Measurements from ENCODE around the gene FAM177A1. TPM values are rescaled to one million over a fixed set of nuclear protein-coding genes. Genes with fewer than 3 reads are reported as not detected.
A peak's percentile ranks its signal among the peaks of the same experiment; 100 is the strongest.

FAM177A1 gene
- total and polyA plus RNA-seq, 2 of the 13 experiments (the other 11 are each of a cell fraction or from before 2014, with no cell fraction given): 72.9 to 119 TPM

- TF ChIP-seq, protein P1, sequence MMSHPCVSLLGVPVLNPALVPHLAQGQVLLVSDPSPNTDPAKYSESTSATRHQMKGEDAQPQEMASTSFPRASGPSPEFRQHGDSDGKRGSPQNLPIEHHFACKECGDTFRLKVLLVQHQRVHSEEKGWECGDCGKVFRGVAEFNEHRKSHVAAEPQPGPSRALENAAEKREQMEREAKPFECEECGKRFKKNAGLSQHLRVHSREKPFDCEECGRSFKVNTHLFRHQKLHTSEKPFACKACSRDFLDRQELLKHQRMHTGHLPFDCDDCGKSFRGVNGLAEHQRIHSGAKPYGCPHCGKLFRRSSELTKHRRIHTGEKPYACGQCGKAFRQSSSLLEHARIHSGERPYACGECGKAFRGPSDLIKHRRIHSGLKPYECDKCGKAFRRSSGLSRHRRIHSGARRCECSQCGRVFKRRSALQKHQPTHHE (CRISPR knock-in tag; IDR thresholded peaks at IDR 0.05; ENCODE audit: borderline replicate concordance): no peak
- TF ChIP-seq ZNF816 (CRISPR knock-in tag; IDR thresholded peaks at IDR 0.05; ENCODE audit: borderline replicate concordance) (no peak; the same call in 1 of the 2 replicates), SALL1 (CRISPR knock-in tag; IDR thresholded peaks at IDR 0.05) (no peak), ZNF34 (CRISPR knock-in tag; IDR thresholded peaks at IDR 0.05; ENCODE audit: borderline replicate concordance) (no peak), ZNF709 (CRISPR knock-in tag; IDR thresholded peaks at IDR 0.05) (0 out of 2 replicates have a peak, but pooled peaks have one; percentile 37), IRX3 (CRISPR knock-in tag; IDR thresholded peaks at IDR 0.05; ENCODE audit: borderline replicate concordance, low read depth) (peak; percentile 46; the same call in 1 of the 2 replicates), TOPORS (CRISPR knock-in tag; IDR thresholded peaks at IDR 0.05) (peak; percentile 61; the same call in 1 of the 2 replicates), ZNF547 (CRISPR knock-in tag; IDR thresholded peaks at IDR 0.05) (no peak), SP140L (CRISPR knock-in tag; IDR thresholded peaks at IDR 0.05; ENCODE audit: borderline replicate concordance) (0 out of 2 replicates have a peak, but pooled peaks have one; percentile 20), ETV5 (CRISPR knock-in tag; IDR thresholded peaks at IDR 0.05; ENCODE audit: borderline replicate concordance) (no peak), CBFB (CRISPR knock-in tag; IDR thresholded peaks at IDR 0.05) (no peak)
- TF ChIP-seq, protein P2, sequence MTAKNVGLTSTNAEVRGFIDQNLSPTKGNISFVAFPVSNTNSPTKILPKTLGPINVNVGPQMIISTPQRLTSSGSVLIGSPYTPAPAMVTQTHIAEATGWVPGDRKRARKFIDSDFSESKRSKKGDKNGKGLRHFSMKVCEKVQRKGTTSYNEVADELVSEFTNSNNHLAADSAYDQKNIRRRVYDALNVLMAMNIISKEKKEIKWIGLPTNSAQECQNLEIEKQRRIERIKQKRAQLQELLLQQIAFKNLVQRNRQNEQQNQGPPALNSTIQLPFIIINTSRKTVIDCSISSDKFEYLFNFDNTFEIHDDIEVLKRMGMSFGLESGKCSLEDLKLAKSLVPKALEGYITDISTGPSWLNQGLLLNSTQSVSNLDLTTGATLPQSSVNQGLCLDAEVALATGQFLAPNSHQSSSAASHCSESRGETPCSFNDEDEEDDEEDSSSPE (CRISPR knock-in tag; IDR thresholded peaks at IDR 0.05): no peak
These were observed 75.2 kb downstream of the FAM177A1 start (continued) for GRCh38 chr14:35121026-35121886.
